ENCODE results near the gene NEDD4L.

GRCh38 chr18:58112174-58112573 is 68.1 kb downstream of the NEDD4L start:
- TF ChIP-seq EZH2 (IDR thresholded peaks at IDR 0.05; ENCODE audit: borderline replicate concordance, insufficient read depth, low read depth, low read length, poor library complexity, severe bottlenecking): no peak
- TF ChIP-seq, protein P1, sequence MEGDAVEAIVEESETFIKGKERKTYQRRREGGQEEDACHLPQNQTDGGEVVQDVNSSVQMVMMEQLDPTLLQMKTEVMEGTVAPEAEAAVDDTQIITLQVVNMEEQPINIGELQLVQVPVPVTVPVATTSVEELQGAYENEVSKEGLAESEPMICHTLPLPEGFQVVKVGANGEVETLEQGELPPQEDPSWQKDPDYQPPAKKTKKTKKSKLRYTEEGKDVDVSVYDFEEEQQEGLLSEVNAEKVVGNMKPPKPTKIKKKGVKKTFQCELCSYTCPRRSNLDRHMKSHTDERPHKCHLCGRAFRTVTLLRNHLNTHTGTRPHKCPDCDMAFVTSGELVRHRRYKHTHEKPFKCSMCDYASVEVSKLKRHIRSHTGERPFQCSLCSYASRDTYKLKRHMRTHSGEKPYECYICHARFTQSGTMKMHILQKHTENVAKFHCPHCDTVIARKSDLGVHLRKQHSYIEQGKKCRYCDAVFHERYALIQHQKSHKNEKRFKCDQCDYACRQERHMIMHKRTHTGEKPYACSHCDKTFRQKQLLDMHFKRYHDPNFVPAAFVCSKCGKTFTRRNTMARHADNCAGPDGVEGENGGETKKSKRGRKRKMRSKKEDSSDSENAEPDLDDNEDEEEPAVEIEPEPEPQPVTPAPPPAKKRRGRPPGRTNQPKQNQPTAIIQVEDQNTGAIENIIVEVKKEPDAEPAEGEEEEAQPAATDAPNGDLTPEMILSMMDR (IDR thresholded peaks at IDR 0.05): no peak

Data from B cell (primary cell).